Progenitor cell of endocrine pancreas (in vitro differentiated cells): ENCODE results near the gene NUP133. TPM values are rescaled to one million over a fixed set of nuclear protein-coding genes. Genes with fewer than 3 reads are reported as not detected.
"Not testable (repeated sequence)": the region's sequence is repeated elsewhere in the genome, so short reads cannot be mapped to it uniquely, and the experiment has no call there.

Experiments used
- DNase-seq: peaks from one replicate; pipeline ENCODE4 v3.0.0; 2021; ENCODE audit warnings: low spot score; ENCODE audit not compliant: unreplicated experiment
- H3K27ac Mint-ChIP-seq: 2 replicates; pipeline ENCODE4 v1.8.0; 2021; ENCODE audit warnings: mild to moderate bottlenecking, moderate library complexity, mixed read lengths
- H3K27me3 Mint-ChIP-seq: 2 replicates; pipeline ENCODE4 v1.8.0; 2021; ENCODE audit warnings: mixed read lengths
- H3K36me3 Mint-ChIP-seq: 2 replicates; pipeline ENCODE4 v1.8.0; 2022; ENCODE audit warnings: mixed read lengths; ENCODE audit not compliant: insufficient read depth
- H3K4me1 Mint-ChIP-seq: 2 replicates; pipeline ENCODE4 v1.8.0; 2021; ENCODE audit warnings: low read depth, mixed read lengths
- H3K4me3 Mint-ChIP-seq: 2 replicates; pipeline ENCODE4 v1.8.0; 2021; ENCODE audit warnings: low read depth, mild to moderate bottlenecking, moderate library complexity, mixed read lengths
- H3K9me3 Mint-ChIP-seq: 2 replicates; pipeline ENCODE4 v1.8.0; 2021; ENCODE audit warnings: low read depth, mixed read lengths
- total RNA-seq: library from RNA; stranded (reverse); gene quantifications from 2 replicates; pipeline ENCODE4 v1.2.1, GENCODE V29; 2021
- TF ChIP-seq, protein P1 (sequence below): fragments of 200-600 bp; sonication (generic); IDR thresholded peaks from one replicate; pipeline ENCODE4 v1.5.0; 2021; ENCODE audit warnings: antibody characterized with exemption, mild to moderate bottlenecking; ENCODE audit not compliant: unreplicated experiment

NUP133 gene
- total RNA-seq, 1 donor from 2014 or later, result 53.5 TPM

DNA sequence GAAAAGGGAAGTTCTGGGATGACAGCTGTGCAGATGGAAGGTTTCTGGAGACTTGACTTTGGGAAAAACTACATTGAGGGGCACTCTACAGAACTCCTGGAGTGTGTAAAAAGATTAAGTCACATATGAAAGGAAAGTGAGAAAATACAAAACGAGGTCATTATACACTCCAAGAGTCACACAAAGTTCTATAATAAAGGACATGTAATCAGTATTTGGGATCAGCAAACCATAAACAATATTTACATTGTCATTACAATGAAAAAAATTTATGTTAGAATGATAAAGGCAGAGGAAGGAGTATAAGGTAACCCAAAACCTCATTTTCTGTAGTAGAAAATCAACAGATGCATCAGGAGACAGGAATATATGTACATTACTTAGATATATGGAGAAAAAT is 22.8 kb downstream of the NUP133 start:
- Mint-ChIP-seq H3K9me3 (no peaks in the 10 kb centered on the region), H3K27me3 (no peaks in the 10 kb centered on the region), H3K27ac (no peak overlapping the region), H3K36me3 (peaks cover 31% of the 10 kb centered on the region), H3K4me1 (no peaks in the 10 kb centered on the region), H3K4me3 (no peak overlapping the region)
- TF ChIP-seq, protein P1, sequence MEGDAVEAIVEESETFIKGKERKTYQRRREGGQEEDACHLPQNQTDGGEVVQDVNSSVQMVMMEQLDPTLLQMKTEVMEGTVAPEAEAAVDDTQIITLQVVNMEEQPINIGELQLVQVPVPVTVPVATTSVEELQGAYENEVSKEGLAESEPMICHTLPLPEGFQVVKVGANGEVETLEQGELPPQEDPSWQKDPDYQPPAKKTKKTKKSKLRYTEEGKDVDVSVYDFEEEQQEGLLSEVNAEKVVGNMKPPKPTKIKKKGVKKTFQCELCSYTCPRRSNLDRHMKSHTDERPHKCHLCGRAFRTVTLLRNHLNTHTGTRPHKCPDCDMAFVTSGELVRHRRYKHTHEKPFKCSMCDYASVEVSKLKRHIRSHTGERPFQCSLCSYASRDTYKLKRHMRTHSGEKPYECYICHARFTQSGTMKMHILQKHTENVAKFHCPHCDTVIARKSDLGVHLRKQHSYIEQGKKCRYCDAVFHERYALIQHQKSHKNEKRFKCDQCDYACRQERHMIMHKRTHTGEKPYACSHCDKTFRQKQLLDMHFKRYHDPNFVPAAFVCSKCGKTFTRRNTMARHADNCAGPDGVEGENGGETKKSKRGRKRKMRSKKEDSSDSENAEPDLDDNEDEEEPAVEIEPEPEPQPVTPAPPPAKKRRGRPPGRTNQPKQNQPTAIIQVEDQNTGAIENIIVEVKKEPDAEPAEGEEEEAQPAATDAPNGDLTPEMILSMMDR, result no peak
- DNase-seq, result no peak

DNA sequence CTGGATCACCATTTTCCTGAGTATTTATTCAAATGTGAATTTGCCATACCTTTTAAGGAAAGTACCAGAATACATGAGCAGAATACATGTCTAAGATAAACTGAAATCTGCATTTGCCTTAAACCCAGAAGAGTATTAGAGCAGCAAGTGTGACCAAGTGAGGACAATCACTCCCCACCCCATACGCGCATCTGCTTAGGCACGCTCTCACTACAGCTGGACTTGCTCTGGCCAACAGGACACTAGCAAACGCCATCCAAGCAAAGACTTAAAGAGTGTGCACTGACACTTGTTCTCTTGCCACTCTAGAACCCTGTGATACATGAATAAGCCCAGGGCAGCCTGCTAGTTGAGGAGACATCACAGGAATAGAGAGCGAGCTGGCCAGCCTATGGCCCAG is 25.6 kb downstream of the NUP133 start:
- no peaks in the 10 kb centered on the region for H3K9me3 Mint-ChIP-seq

DNA sequence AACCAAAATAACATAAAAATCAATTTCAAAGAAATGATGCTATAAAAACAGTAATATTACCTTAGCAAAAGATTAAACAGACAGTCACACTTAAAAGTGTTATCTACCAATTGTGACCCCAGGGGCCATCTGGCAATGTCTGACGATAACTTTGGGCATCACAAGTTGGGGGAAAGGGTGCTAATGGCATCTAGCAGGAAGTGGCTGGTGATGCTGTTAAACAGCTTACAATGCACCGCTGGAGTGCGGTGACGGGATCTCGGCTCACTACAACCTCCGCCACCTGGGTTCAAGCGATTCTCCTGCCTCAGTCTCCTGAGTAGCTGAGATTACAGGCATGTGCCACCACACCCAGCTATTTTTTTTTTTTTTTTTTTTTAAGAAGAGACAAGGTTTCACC is 27.6 kb downstream of the NUP133 start:
- Mint-ChIP-seq H3K27me3 (no peaks in the 10 kb centered on the region), H3K4me1 (peaks cover 9% of the 10 kb centered on the region), H3K27ac (no peak overlapping the region), H3K36me3 (peaks cover 37% of the 10 kb centered on the region), H3K4me3 (no peak overlapping the region), H3K9me3 (no peaks in the 10 kb centered on the region)
- TF ChIP-seq, protein P1, result no peak
- DNase-seq, result no peak

More for the DNA sequence above, 25.6 kb downstream of the NUP133 start:
- H3K27me3 Mint-ChIP-seq, result no peaks in the 10 kb centered on the region
- TF ChIP-seq, protein P1, result no peak
- H3K27ac Mint-ChIP-seq, result no peak overlapping the region
- no peak overlapping the region for H3K4me3 Mint-ChIP-seq
- H3K4me1 Mint-ChIP-seq, result peaks cover 9% of the 10 kb centered on the region
- DNase-seq, result no peak
- H3K36me3 Mint-ChIP-seq, result peaks cover 37% of the 10 kb centered on the region

DNA sequence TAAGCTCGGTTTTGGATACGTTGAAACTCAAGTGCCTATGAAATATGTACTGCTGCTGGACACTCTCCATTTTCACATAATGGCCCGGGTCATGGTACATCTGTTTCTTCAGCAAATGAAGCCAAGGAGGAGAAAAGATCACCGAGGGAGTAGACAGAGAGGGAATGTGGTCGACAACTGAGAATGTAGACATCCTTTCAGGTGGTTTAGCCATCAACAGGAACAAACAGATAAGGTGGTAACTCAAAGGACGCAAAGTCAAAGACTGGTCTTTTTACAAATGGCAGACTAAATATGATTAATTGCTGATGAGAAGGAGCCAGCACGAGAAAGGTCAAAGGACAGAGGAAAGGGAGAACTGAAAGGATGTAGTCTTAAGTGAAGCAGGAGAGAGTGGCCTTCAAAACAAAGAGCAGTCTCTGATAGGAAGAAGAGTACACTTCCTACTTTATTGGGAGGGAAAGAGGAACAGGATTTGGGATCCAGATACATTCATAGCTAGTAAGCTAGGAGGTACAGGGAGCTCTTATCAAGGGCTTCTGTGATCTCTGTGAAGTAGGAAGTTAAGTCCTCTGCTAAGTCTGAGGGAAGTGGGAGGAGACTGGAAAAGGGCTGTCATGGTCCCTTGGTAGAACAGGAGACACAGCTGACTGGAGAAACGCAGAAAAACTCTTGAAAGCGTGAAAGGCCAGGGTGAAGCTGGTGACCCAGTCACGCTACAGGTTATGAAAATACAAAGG is 28.3 kb downstream of the NUP133 start:
- no peak for DNase-seq
- TF ChIP-seq, protein P1, result no peak
- H3K4me1 Mint-ChIP-seq, result peaks cover 9% of the 10 kb centered on the region
- no peaks in the 10 kb centered on the region for H3K27me3 Mint-ChIP-seq
- no peaks in the 10 kb centered on the region for H3K9me3 Mint-ChIP-seq
- H3K36me3 Mint-ChIP-seq, result peaks cover 37% of the 10 kb centered on the region
- H3K27ac Mint-ChIP-seq, result no peak overlapping the region
- H3K4me3 Mint-ChIP-seq, result no peak overlapping the region

DNA sequence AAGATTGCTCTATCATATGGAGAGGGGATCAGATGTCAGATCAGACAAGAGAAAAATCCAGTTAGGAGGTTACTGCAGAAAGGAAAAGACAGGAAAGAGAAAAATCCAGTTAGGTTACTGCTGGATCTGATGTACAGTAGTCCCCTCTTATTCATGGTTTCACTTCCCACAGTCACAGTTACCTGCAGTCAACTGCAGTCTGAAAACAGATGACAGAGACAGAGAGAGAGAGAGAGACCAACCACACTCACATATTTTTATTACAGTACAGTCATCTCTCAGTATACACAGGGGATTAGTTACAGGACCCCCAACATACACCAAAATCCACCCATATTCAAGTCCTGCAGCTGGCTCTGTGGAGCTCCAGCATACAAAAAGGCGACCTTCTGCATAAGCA is 29.3 kb downstream of the NUP133 start:
- Mint-ChIP-seq H3K4me1 (peaks cover 9% of the 10 kb centered on the region), H3K27me3 (no peaks in the 10 kb centered on the region), H3K4me3 (no peak overlapping the region), H3K9me3 (no peaks in the 10 kb centered on the region), H3K36me3 (peaks cover 36% of the 10 kb centered on the region), H3K27ac (no peak overlapping the region)
- TF ChIP-seq, protein P1, result no peak
- no peak for DNase-seq

DNA sequence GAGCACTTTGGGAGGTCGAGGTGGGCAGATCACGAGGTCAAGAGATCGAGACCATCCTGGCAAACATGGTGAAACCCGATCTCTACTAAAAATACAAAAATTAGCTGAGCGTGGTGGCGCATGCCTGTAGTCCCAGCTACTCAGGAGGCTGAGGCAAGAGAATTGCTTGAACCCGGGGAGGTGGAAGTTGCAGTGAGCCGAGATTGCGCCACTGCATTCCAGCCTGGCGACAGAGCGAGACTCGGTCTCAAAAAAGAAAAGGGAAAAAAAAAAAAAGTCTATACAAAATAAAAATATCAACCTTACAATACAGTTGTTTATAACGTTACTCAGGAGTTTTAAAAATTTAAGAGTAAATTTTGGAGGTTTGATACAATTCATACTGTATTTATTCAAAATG is 32.3 kb downstream of the NUP133 start:
- H3K4me3 Mint-ChIP-seq, H3K9me3 Mint-ChIP-seq, H3K27me3 Mint-ChIP-seq, DNase-seq, H3K27ac Mint-ChIP-seq: not testable (repeated sequence)
- Mint-ChIP-seq H3K4me1 (peaks cover 10% of the 10 kb centered on the region), H3K36me3 (peaks cover 27% of the 10 kb centered on the region)
